ENCODE results near the gene TAF4B. TPM values are rescaled to one million over a fixed set of nuclear protein-coding genes. Genes with fewer than 3 reads are reported as not detected.

Gene TAF4B
- polyA plus RNA-seq, 1 of the 3 experiments (the other 2 are of a cell fraction) = 1.3 TPM

DNA sequence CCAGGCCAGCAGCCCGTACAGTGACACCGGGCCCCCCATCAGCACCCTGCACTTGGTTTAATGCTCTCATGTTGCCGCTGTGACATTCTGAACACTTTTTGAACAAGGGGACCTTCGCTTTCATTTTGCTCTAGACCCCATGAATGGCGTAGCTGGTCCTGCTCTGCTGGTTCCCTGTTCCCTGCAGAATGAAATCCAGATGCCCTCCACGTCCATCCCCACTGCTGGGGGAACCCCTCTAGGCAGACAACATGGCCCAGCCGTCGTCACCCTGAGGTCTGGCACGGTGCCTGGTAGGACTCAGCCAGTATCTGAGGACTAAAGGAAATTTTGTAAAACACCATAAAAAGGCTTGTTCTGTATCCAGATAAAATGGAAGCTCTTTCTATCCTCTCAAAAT lies 193.5 kb downstream of the TAF4B start:
- Histone ChIP-seq H3K4me1 (ENCODE audit: control insufficient read depth in 1 of 2, insufficient read depth in 2 of 2, low read depth in 1 of 2, low read length in 1 of 2) (peaks cover 0 to 14% of the 10 kb centered on the region in 2 experiments; a peak in 2 of 4 replicates), H3K36me3 (replicated peaks in 1 of 2; ENCODE audit: control insufficient read depth in 1 of 2, insufficient read depth in 2 of 2, low read length in 1 of 2) (no peaks in the 10 kb centered on the region), H3F3A (replicated peaks; ENCODE audit: insufficient read depth) (no peaks in the 10 kb centered on the region), H3K9me3 (no peaks in the 10 kb centered on the region), H3K9me2 (no peaks in the 10 kb centered on the region), H3K27ac (ENCODE audit: low read depth in 2 of 2, low read length in 1 of 2) (peak overlapping the region in 1 of 2 experiments; percentile 66; a peak in 2 of 4 replicates), H4K20me1 (ENCODE audit: insufficient read depth) (no peaks in the 10 kb centered on the region), H3K79me2 (ENCODE audit: insufficient read depth) (no peaks in the 10 kb centered on the region), H3K9ac (no peak overlapping the region), H3K4me3 (ENCODE audit: low read depth in 2 of 2, low read length in 1 of 2) (no peak overlapping the region), H3K27me3 (ENCODE audit: insufficient read depth) (no peaks in the 10 kb centered on the region), H3K4me2 (no peak overlapping the region), H2AFZ (ENCODE audit: low read depth) (no peak overlapping the region)
- TF ChIP-seq RAD21 (IDR thresholded peaks at IDR 0.05; ENCODE audit: low read length) = peak; percentile 4; the same call in 1 of the 2 replicates
- peak in 1 of 2 experiments; percentile 54; a peak in 1 of 4 replicates for TF ChIP-seq EP300 (IDR thresholded peaks at IDR 0.05; ENCODE audit: borderline replicate concordance in 1 of 2, low read depth in 1 of 2, low read length in 1 of 2)
- no peak for TF ChIP-seq RFX5 (IDR thresholded peaks at IDR 0.05; ENCODE audit: low read length)
- ChIA-PET POLR2A (interaction anchor here (0.8 kb wide), 1 partner anchor 130 kb away, joined by 3 read pairs; no protein-coding TSS in a partner anchor), CTCF (interaction anchor here (1.0 to 1.4 kb wide), 3 partner anchors 9 to 162 kb away, joined by 3 to 4 read pairs (median 3); no protein-coding TSS in a partner anchor)
- WGBS (ENCODE audit: low lambda C conversion rate) = 68% methylated on average over 9 of the region's 9 CpGs
- peak; percentile 78 for DNase-seq

DNA sequence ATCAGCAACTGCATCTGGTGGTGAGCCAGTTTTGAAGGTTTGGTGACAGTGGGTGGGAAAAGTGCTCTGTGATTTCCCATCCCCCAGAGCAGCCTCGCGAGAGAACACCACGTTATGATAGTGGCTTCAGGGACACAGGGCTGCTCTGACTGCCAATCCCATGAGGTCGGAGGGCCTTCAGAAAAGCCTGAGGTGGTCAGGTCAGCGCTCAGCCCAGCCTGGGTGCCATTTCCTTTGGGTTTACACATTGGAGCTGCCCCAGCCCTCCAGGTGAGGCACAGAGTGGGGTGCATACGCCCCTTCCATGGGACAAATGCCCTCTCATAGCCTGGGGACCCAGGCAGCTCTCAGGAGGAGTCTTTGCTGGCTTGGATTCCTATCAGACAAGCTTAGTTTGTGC lies 195.3 kb downstream of the TAF4B start:
- Histone ChIP-seq H3K36me3 (replicated peaks in 1 of 2; ENCODE audit: control insufficient read depth in 1 of 2, insufficient read depth in 2 of 2, low read length in 1 of 2) (no peaks in the 10 kb centered on the region), H3K9me2 (no peaks in the 10 kb centered on the region), H3K27ac (ENCODE audit: low read depth in 2 of 2, low read length in 1 of 2) (no peak overlapping the region), H3K79me2 (ENCODE audit: insufficient read depth) (no peaks in the 10 kb centered on the region), H3F3A (replicated peaks; ENCODE audit: insufficient read depth) (no peaks in the 10 kb centered on the region), H3K27me3 (ENCODE audit: insufficient read depth) (no peaks in the 10 kb centered on the region), H3K4me1 (ENCODE audit: control insufficient read depth in 1 of 2, insufficient read depth in 2 of 2, low read depth in 1 of 2, low read length in 1 of 2) (peaks cover 0 to 20% of the 10 kb centered on the region in 2 experiments; a peak in 2 of 4 replicates), H4K20me1 (ENCODE audit: insufficient read depth) (no peaks in the 10 kb centered on the region), H3K9me3 (no peaks in the 10 kb centered on the region), H3K4me3 (ENCODE audit: low read depth in 2 of 2, low read length in 1 of 2) (no peak overlapping the region), H3K9ac (no peak overlapping the region), H2AFZ (ENCODE audit: low read depth) (no peak overlapping the region), H3K4me2 (no peak overlapping the region)
- no peak for DNase-seq
- 88% methylated on average over 5 of the region's 6 CpGs for WGBS (ENCODE audit: low lambda C conversion rate)
- ChIA-PET CTCF (no interaction called here), POLR2A (no interaction called here)
- TF ChIP-seq IRF3 (IDR thresholded peaks at IDR 0.05; ENCODE audit: low read depth, low read length) = no peak
- TF ChIP-seq, protein P1, sequence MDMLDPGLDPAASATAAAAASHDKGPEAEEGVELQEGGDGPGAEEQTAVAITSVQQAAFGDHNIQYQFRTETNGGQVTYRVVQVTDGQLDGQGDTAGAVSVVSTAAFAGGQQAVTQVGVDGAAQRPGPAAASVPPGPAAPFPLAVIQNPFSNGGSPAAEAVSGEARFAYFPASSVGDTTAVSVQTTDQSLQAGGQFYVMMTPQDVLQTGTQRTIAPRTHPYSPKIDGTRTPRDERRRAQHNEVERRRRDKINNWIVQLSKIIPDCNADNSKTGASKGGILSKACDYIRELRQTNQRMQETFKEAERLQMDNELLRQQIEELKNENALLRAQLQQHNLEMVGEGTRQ (IDR thresholded peaks at IDR 0.05; ENCODE audit: borderline replicate concordance, low read depth, low read length) = no peak
- TF ChIP-seq YY1 (IDR thresholded peaks at IDR 0.05; ENCODE audit: low read depth) = no peak
- TF ChIP-seq RCOR1 (IDR thresholded peaks at IDR 0.05; ENCODE audit: low read length) = no peak
- no peak for TF ChIP-seq TAF1 (IDR thresholded peaks at IDR 0.05; ENCODE audit: borderline replicate concordance, low read depth, low read length)
- TF ChIP-seq POLR2AphosphoS5 (IDR thresholded peaks at IDR 0.05; ENCODE audit: low read depth, low read length) = no peak
- no peak for TF ChIP-seq FOXM1 (IDR thresholded peaks at IDR 0.05; ENCODE audit: low read depth)
- no peak for TF ChIP-seq GATA2 (CRISPR knock-in tag; IDR thresholded peaks at IDR 0.05)
- no peak for TF ChIP-seq RXRA (IDR thresholded peaks at IDR 0.05; ENCODE audit: borderline replicate concordance, low read depth)
- no peak for TF ChIP-seq GABPA (IDR thresholded peaks at IDR 0.05; ENCODE audit: low read depth)
- no peak for TF ChIP-seq TEAD4 (IDR thresholded peaks at IDR 0.05; ENCODE audit: borderline replicate concordance, insufficient read depth)
- TF ChIP-seq, protein P2, sequence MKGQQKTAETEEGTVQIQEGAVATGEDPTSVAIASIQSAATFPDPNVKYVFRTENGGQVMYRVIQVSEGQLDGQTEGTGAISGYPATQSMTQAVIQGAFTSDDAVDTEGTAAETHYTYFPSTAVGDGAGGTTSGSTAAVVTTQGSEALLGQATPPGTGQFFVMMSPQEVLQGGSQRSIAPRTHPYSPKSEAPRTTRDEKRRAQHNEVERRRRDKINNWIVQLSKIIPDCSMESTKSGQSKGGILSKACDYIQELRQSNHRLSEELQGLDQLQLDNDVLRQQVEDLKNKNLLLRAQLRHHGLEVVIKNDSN (IDR thresholded peaks at IDR 0.05; ENCODE audit: borderline replicate concordance, low read depth) = no peak
- TF ChIP-seq SIN3A (IDR thresholded peaks at IDR 0.05; ENCODE audit: borderline replicate concordance, low read depth, low read length) = no peak
- TF ChIP-seq, protein P3, sequence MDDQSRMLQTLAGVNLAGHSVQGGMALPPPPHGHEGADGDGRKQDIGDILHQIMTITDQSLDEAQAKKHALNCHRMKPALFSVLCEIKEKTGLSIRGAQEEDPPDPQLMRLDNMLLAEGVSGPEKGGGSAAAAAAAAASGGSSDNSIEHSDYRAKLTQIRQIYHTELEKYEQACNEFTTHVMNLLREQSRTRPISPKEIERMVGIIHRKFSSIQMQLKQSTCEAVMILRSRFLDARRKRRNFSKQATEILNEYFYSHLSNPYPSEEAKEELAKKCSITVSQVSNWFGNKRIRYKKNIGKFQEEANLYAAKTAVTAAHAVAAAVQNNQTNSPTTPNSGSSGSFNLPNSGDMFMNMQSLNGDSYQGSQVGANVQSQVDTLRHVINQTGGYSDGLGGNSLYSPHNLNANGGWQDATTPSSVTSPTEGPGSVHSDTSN (IDR thresholded peaks at IDR 0.05) = no peak

All from SK-N-SH (cell line).